Measurements from ENCODE around the gene MGMT. TPM values are rescaled to one million over a fixed set of nuclear protein-coding genes. Genes with fewer than 3 reads are reported as not detected.

MGMT gene
- total and polyA plus RNA-seq, 9 of the 15 experiments (the other 6 are each of a cell fraction or from before 2014, with no cell fraction given), result 0.03 to 0.29 (median 0.11) TPM; not detected in 4

- Histone ChIP-seq H4K20me1 (replicated peaks; ENCODE audit: control insufficient read depth, insufficient read depth, low read length) (no peaks in the 10 kb centered on the region), H3K4me1 (replicated peaks in 1 of 2; ENCODE audit: control insufficient read depth in 2 of 2, insufficient read depth in 2 of 2, low read length in 2 of 2) (no peaks in the 10 kb centered on the region), H3K4me3 (no peak overlapping the region), H2AFZ (ENCODE audit: low read depth, low read length) (no peak overlapping the region), H3K4me2 (ENCODE audit: insufficient read depth, low read length) (no peak overlapping the region), H3K9ac (ENCODE audit: insufficient read depth in 1 of 2, low read depth in 2 of 2, low read length in 2 of 2) (no peak overlapping the region), H3K9me1 (ENCODE audit: control insufficient read depth, insufficient read depth, low read length) (no peaks in the 10 kb centered on the region), H3K27me3 (ENCODE audit: control insufficient read depth in 2 of 2, insufficient read depth in 2 of 2, low read length in 2 of 2) (peaks cover 0 to 26% of the 10 kb centered on the region in 2 experiments; a peak in 2 of 5 replicates), H3K36me3 (ENCODE audit: control insufficient read depth, insufficient read depth, low read length) (no peaks in the 10 kb centered on the region), H3K79me2 (ENCODE audit: control insufficient read depth, insufficient read depth, low read length) (no peaks in the 10 kb centered on the region), H3K9me3 (replicated peaks; ENCODE audit: control insufficient read depth, insufficient read depth, low read depth, low read length) (no peaks in the 10 kb centered on the region), H3K27ac (ENCODE audit: extremely low read depth, low read depth, low read length) (no peak overlapping the region)
- 5% methylated on average over 4 of the region's 12 CpGs for WGBS (ENCODE audit: insufficient coverage, low coverage, missing lambda C conversion rate)
- no peak for DNase-seq (ENCODE audit: extremely low read depth in 1 of 4, low spot score in 3 of 4)
- CTCF ChIA-PET (ENCODE audit: low intra/inter-chr PET ratio), result no interaction called here
- FAIRE-seq, result no peak
- no TSS peak for BruUV-seq (replicated peaks)
- intact Hi-C loops (cut with micrococcal nuclease) (no loop called here), in situ Hi-C loops (cut with MboI) (no loop called here)
- POLR2A ChIA-PET, result interaction anchor here (0.7 kb wide), 1 partner anchor 557 kb away, joined by 3 read pairs; no protein-coding TSS in a partner anchor
- TF ChIP-seq SMARCA5 (IDR thresholded peaks at IDR 0.05), result no peak
- TF ChIP-seq PHF20 (IDR thresholded peaks at IDR 0.05; ENCODE audit: partially characterized antibody), result no peak
- TF ChIP-seq ASH1L (IDR thresholded peaks at IDR 0.05; ENCODE audit: borderline replicate concordance, low read depth, partially characterized antibody), result no peak
- no peak for TF ChIP-seq PML (IDR thresholded peaks at IDR 0.05; ENCODE audit: low read length)
- no peak for TF ChIP-seq NCOA2 (IDR thresholded peaks at IDR 0.05; ENCODE audit: partially characterized antibody in 2 of 2)
- TF ChIP-seq ARID1B (IDR thresholded peaks at IDR 0.05), result no peak
- TF ChIP-seq ELF2 (CRISPR knock-in tag; IDR thresholded peaks at IDR 0.05), result no peak
- TF ChIP-seq GABPB1 (CRISPR knock-in tag; IDR thresholded peaks at IDR 0.05), result no peak
- TF ChIP-seq CREB3L1 (IDR thresholded peaks at IDR 0.05; ENCODE audit: borderline replicate concordance, low read depth), result no peak
- no peak for TF ChIP-seq U2AF1 (optimal IDR thresholded peaks at IDR 0.05; ENCODE audit: low read depth, low read length)
- no peak for TF ChIP-seq SRSF9 (IDR thresholded peaks at IDR 0.05; ENCODE audit: borderline replicate concordance, low read depth, low read length)
- TF ChIP-seq BRCA1 (IDR thresholded peaks at IDR 0.05), result no peak
- TF ChIP-seq BRCA1 (CRISPR knock-in tag; IDR thresholded peaks at IDR 0.05), result no peak
- TF ChIP-seq ZNF76 (CRISPR knock-in tag; IDR thresholded peaks at IDR 0.05; ENCODE audit: borderline replicate concordance), result no peak
- TF ChIP-seq TARDBP (IDR thresholded peaks at IDR 0.05), result no peak
- TF ChIP-seq, protein P1, sequence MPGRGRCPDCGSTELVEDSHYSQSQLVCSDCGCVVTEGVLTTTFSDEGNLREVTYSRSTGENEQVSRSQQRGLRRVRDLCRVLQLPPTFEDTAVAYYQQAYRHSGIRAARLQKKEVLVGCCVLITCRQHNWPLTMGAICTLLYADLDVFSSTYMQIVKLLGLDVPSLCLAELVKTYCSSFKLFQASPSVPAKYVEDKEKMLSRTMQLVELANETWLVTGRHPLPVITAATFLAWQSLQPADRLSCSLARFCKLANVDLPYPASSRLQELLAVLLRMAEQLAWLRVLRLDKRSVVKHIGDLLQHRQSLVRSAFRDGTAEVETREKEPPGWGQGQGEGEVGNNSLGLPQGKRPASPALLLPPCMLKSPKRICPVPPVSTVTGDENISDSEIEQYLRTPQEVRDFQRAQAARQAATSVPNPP (IDR thresholded peaks at IDR 0.05; ENCODE audit: borderline replicate concordance, insufficient read depth, insufficient read length), result no peak
- TF ChIP-seq, protein P2, sequence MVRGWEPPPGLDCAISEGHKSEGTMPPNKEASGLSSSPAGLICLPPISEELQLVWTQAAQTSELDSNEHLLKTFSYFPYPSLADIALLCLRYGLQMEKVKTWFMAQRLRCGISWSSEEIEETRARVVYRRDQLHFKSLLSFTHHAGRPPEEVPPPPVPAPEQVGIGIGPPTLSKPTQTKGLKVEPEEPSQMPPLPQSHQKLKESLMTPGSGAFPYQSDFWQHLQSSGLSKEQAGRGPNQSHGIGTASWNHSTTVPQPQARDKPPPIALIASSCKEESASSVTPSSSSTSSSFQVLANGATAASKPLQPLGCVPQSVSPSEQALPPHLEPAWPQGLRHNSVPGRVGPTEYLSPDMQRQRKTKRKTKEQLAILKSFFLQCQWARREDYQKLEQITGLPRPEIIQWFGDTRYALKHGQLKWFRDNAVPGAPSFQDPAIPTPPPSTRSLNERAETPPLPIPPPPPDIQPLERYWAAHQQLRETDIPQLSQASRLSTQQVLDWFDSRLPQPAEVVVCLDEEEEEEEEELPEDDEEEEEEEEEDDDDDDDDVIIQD (CRISPR knock-in tag; IDR thresholded peaks at IDR 0.05), result no peak
- no peak for TF ChIP-seq ADNP (tag; IDR thresholded peaks at IDR 0.05)
- no peak for TF ChIP-seq RFX7 (CRISPR knock-in tag; IDR thresholded peaks at IDR 0.05)
- ATAC-seq, result no peak
Observed at GRCh38 chr10:129526943-129527342, 59.9 kb downstream of the MGMT start.

All from K562 (cell line).